ENCODE results near the gene MIOX.

MIOX gene

GRCh38 chr22:50481440-50482106, 5.1 kb upstream of the MIOX start, which contains the start of gene ADM2:
TSS of gene ADM2 (plus strand) at chr22:50481543. CDS start at chr22:50481848, 305 bp downstream.
- DNase-seq, result peak; percentile 53
- Histone ChIP-seq H3K36me3 (no peaks in the 10 kb centered on the region), H3K27me3 (peaks cover 17% of the 10 kb centered on the region), H3K9me3 (no peaks in the 10 kb centered on the region), H3K4me1 (peaks cover 4% of the 10 kb centered on the region), H3K4me3 (ENCODE audit: low read depth, low read length) (peak within 1 kb of the TSS; percentile 60)
- TF ChIP-seq CTCF (IDR thresholded peaks at IDR 0.05; ENCODE audit: low read depth, low read length), result no peak

GRCh38 chr22:50482107-50483074, 4.3 kb upstream of the MIOX start:
- H3K27me3 ChIP-seq, result peaks cover 17% of the 10 kb centered on the region
- peaks cover 4% of the 10 kb centered on the region for H3K4me1 ChIP-seq
- peak overlapping the region; percentile 60 for H3K4me3 ChIP-seq (ENCODE audit: low read depth, low read length)
- DNase-seq, result no peak
- H3K9me3 ChIP-seq, result no peaks in the 10 kb centered on the region
- no peaks in the 10 kb centered on the region for H3K36me3 ChIP-seq
- TF ChIP-seq CTCF (IDR thresholded peaks at IDR 0.05; ENCODE audit: low read depth, low read length), result no peak

GRCh38 chr22:50483106-50483505, 3.6 kb upstream of the MIOX start:
- H3K36me3 ChIP-seq, result no peaks in the 10 kb centered on the region
- DNase-seq, result no peak
- H3K9me3 ChIP-seq, result no peaks in the 10 kb centered on the region
- no peak for TF ChIP-seq CTCF (IDR thresholded peaks at IDR 0.05; ENCODE audit: low read depth, low read length)
- H3K27me3 ChIP-seq, result peaks cover 17% of the 10 kb centered on the region
- H3K4me1 ChIP-seq, result peaks cover 4% of the 10 kb centered on the region
- no peak overlapping the region for H3K4me3 ChIP-seq (ENCODE audit: low read depth, low read length)

GRCh38 chr22:50483556-50483955, 3.1 kb upstream of the MIOX start:
- no peak for TF ChIP-seq CTCF (IDR thresholded peaks at IDR 0.05; ENCODE audit: low read depth, low read length)
- H3K9me3 ChIP-seq, result no peaks in the 10 kb centered on the region

GRCh38 chr22:50483977-50484853, 2.4 kb upstream of the MIOX start:
- no peak for DNase-seq
- H3K4me3 ChIP-seq (ENCODE audit: low read depth, low read length), result no peak overlapping the region
- TF ChIP-seq CTCF (IDR thresholded peaks at IDR 0.05; ENCODE audit: low read depth, low read length), result no peak
- H3K27me3 ChIP-seq, result peaks cover 17% of the 10 kb centered on the region
- H3K4me1 ChIP-seq, result peaks cover 4% of the 10 kb centered on the region
- no peaks in the 10 kb centered on the region for H3K9me3 ChIP-seq
- no peaks in the 10 kb centered on the region for H3K36me3 ChIP-seq

More at GRCh38 chr22:50483556-50483955, 3.1 kb upstream of the MIOX start:
- Histone ChIP-seq H3K27me3 (peaks cover 17% of the 10 kb centered on the region), H3K4me1 (peaks cover 4% of the 10 kb centered on the region), H3K4me3 (ENCODE audit: low read depth, low read length) (no peak overlapping the region), H3K36me3 (no peaks in the 10 kb centered on the region)
- no peak for DNase-seq

All from BE2C (cell line).